Neural progenitor cell (in vitro differentiated cells): ENCODE results near the gene SLC35A2. TPM values are rescaled to one million over a fixed set of nuclear protein-coding genes. Genes with fewer than 3 reads are reported as not detected.
"Not testable (repeated sequence)": the region's sequence is repeated elsewhere in the genome, so short reads cannot be mapped to it uniquely, and the experiment has no call there.

Experiments
- DNase-seq: peaks from one replicate; pipeline ENCODE4 v3.0.0-alpha.2; 2016; ENCODE audit warnings: low spot score
- H2AFZ ChIP-seq: fragments of 200-600 bp; sonication (generic); replicated peaks from 2 replicates; pipeline ENCODE4 v1.6.1; 2016; ENCODE audit warnings: antibody characterized with exemption
- H3F3A ChIP-seq: fragments of 200-600 bp; sonication (generic); 2 replicates; pipeline ENCODE4 v1.6.1; 2016; ENCODE audit warnings: antibody characterized with exemption, low read depth
- H3K27ac ChIP-seq: fragments of 200-600 bp; sonication (generic); 2 replicates; pipeline ENCODE4 v1.5.1; 2016; ENCODE audit warnings: mild to moderate bottlenecking
- H3K27me3 ChIP-seq: fragments of 200-600 bp; sonication (generic); 2 replicates; pipeline ENCODE4 v1.6.1; 2016; ENCODE audit warnings: mild to moderate bottlenecking, moderate library complexity
- H3K36me3 ChIP-seq: fragments of 200-600 bp; sonication (generic); 2 replicates; pipeline ENCODE4 v1.5.1; 2016
- H3K4me1 ChIP-seq: fragments of 200-600 bp; sonication (generic); 2 replicates; pipeline ENCODE4 v1.6.1; 2016; ENCODE audit warnings: mixed run types
- H3K4me2 ChIP-seq: fragments of 200-600 bp; sonication (generic); 2 replicates; pipeline ENCODE4 v1.6.1; 2016
- H3K4me3 ChIP-seq: fragments of 200-600 bp; sonication (generic); 2 replicates; pipeline ENCODE4 v1.5.1; 2016
- H3K79me2 ChIP-seq: fragments of 200-600 bp; sonication (generic); 2 replicates; pipeline ENCODE4 v1.6.1; 2016; ENCODE audit warnings: low read depth
- H3K9ac ChIP-seq: fragments of 200-600 bp; sonication (generic); 2 replicates; pipeline ENCODE4 v1.6.1; 2016
- H3K9me3 ChIP-seq: fragments of 200-600 bp; sonication (generic); 2 replicates; pipeline ENCODE4 v1.5.1; 2016; ENCODE audit warnings: low read depth
- H4K20me1 ChIP-seq: fragments of 200-600 bp; sonication (generic); 2 replicates; pipeline ENCODE4 v1.6.1; 2016; ENCODE audit warnings: low read depth
- H3K27ac Mint-ChIP-seq: 3 replicates; pipeline ENCODE4 v1.8.0; 2021; ENCODE audit warnings: mixed read lengths
- H3K27me3 Mint-ChIP-seq: 2 replicates; pipeline ENCODE4 v1.8.0; 2022; ENCODE audit warnings: low read depth, mild to moderate bottlenecking, inconsistent platforms, moderate library complexity, mixed read lengths; ENCODE audit not compliant: insufficient read depth
- H3K36me3 Mint-ChIP-seq: 3 replicates; pipeline ENCODE4 v1.8.0; 2021; ENCODE audit warnings: mixed read lengths
- H3K4me1 Mint-ChIP-seq: 3 replicates; pipeline ENCODE4 v1.8.0; 2021; ENCODE audit warnings: mixed read lengths
- H3K4me3 Mint-ChIP-seq: 3 replicates; pipeline ENCODE4 v1.8.0; 2021; ENCODE audit warnings: mild to moderate bottlenecking, moderate library complexity, mixed read lengths
- H3K9me3 Mint-ChIP-seq: 3 replicates; pipeline ENCODE4 v1.8.0; 2020; ENCODE audit warnings: mixed read lengths
- CTCF ChIP-seq: fragments of 200-600 bp; sonication (generic); IDR thresholded peaks from 2 replicates; pipeline ENCODE4 v1.5.1; 2017; ENCODE audit warnings: antibody characterized with exemption, mild to moderate bottlenecking
- EZH2 ChIP-seq: fragments of 200-600 bp; sonication (generic); IDR thresholded peaks from 2 replicates; pipeline ENCODE4 v1.6.1; 2017; ENCODE audit warnings: antibody characterized with exemption, mild to moderate bottlenecking, moderate library complexity
- EZH2phosphoT487 ChIP-seq: fragments of 200-600 bp; sonication (generic); IDR thresholded peaks from 2 replicates; pipeline ENCODE4 v1.6.1; 2017; ENCODE audit warnings: antibody characterized with exemption
- total RNA-seq: library from RNA; depleted of rRNA; stranded (reverse); fragments of >200 nt; gene quantifications from 2 replicates; pipeline ENCODE4 v1.2.3, GENCODE V29; 2015; ENCODE audit warnings: low replicate concordance

SLC35A2 gene
- total RNA-seq, 1 donor from 2014 or later, result 8.6 TPM

GRCh38 chrX:48883729-48884128 is 27.7 kb downstream of the SLC35A2 start:
- no peak for DNase-seq
- Histone ChIP-seq H3K79me2 (no peaks in the 10 kb centered on the region), H3K27ac (no peak overlapping the region), H4K20me1 (no peaks in the 10 kb centered on the region), H3F3A (no peaks in the 10 kb centered on the region), H3K36me3 (no peaks in the 10 kb centered on the region), H3K9ac (no peak overlapping the region), H3K9me3 (no peaks in the 10 kb centered on the region), H3K4me3 (no peak overlapping the region), H3K4me1 (no peaks in the 10 kb centered on the region), H2AFZ (no peak overlapping the region), H3K4me2 (no peak overlapping the region), H3K27me3 (no peaks in the 10 kb centered on the region)
- no peaks in the 10 kb centered on the region for H3K36me3 Mint-ChIP-seq
- H3K4me3 Mint-ChIP-seq, result no peak overlapping the region
- H3K27me3 Mint-ChIP-seq, result peaks cover 3% of the 10 kb centered on the region
- TF ChIP-seq EZH2 (no peak), CTCF (no peak), EZH2phosphoT487 (no peak)
- no peaks in the 10 kb centered on the region for H3K4me1 Mint-ChIP-seq
- no peak overlapping the region for H3K27ac Mint-ChIP-seq
- H3K9me3 Mint-ChIP-seq, result peaks cover 7% of the 10 kb centered on the region

- DNase-seq, H3K9ac ChIP-seq, H3K27ac ChIP-seq, H3K4me3 ChIP-seq, H4K20me1 ChIP-seq, H3K4me3 Mint-ChIP-seq, H2AFZ ChIP-seq, H3K4me1 ChIP-seq, H3K9me3 Mint-ChIP-seq, H3K4me1 Mint-ChIP-seq, H3K27me3 ChIP-seq, H3K79me2 ChIP-seq, H3K27ac Mint-ChIP-seq, H3K27me3 Mint-ChIP-seq, H3K36me3 ChIP-seq, H3K9me3 ChIP-seq, H3K36me3 Mint-ChIP-seq, H3K4me2 ChIP-seq, H3F3A ChIP-seq: not testable (repeated sequence)
Measured at GRCh38 chrX:48876944-48877343, 34.5 kb downstream of the SLC35A2 start.

- H3K27ac Mint-ChIP-seq, H3K27ac ChIP-seq, H3K9ac ChIP-seq, H3K36me3 Mint-ChIP-seq, H3K4me3 ChIP-seq, H3K9me3 ChIP-seq, H3K27me3 Mint-ChIP-seq, H3K36me3 ChIP-seq, H3K79me2 ChIP-seq, DNase-seq, H3K4me1 Mint-ChIP-seq, H3K4me3 Mint-ChIP-seq, H4K20me1 ChIP-seq, H3K9me3 Mint-ChIP-seq, H3K27me3 ChIP-seq, H2AFZ ChIP-seq, H3K4me1 ChIP-seq, H3F3A ChIP-seq, H3K4me2 ChIP-seq: not testable (repeated sequence)
Measured at GRCh38 chrX:48872017-48872416, 39.4 kb downstream of the SLC35A2 start.

GRCh38 chrX:48864210-48864609 is 47.2 kb downstream of the SLC35A2 start:
- Mint-ChIP-seq H3K4me1 (no peaks in the 10 kb centered on the region), H3K36me3 (no peaks in the 10 kb centered on the region)
- no peak overlapping the region for H3K4me2 ChIP-seq

More at GRCh38 chrX:48864210-48864609, 47.2 kb downstream of the SLC35A2 start:
- no peak for DNase-seq
- peaks cover 2% of the 10 kb centered on the region for H3K27me3 Mint-ChIP-seq
- Histone ChIP-seq H3K27ac (no peak overlapping the region), H3K27me3 (no peaks in the 10 kb centered on the region), H3K36me3 (no peaks in the 10 kb centered on the region), H3K4me3 (no peak overlapping the region), H3F3A (no peaks in the 10 kb centered on the region), H3K9me3 (no peaks in the 10 kb centered on the region), H3K79me2 (no peaks in the 10 kb centered on the region), H3K4me1 (no peaks in the 10 kb centered on the region), H4K20me1 (no peaks in the 10 kb centered on the region), H2AFZ (no peak overlapping the region), H3K9ac (no peak overlapping the region)
- no peak overlapping the region for H3K4me3 Mint-ChIP-seq
- H3K27ac Mint-ChIP-seq, result no peak overlapping the region
- no peak for TF ChIP-seq CTCF
- TF ChIP-seq EZH2, result no peak
- no peak for TF ChIP-seq EZH2phosphoT487
- peaks cover 15% of the 10 kb centered on the region for H3K9me3 Mint-ChIP-seq
